Liver (tissue), 9 donors: ENCODE results near the gene KCNIP1. TPM values are rescaled to one million over a fixed set of nuclear protein-coding genes. Genes with fewer than 3 reads are reported as not detected.
A peak's percentile ranks its signal among the peaks of the same experiment; 100 is the strongest.

ENCODE experiments used
- DNase-seq: peaks from one replicate; pipeline ENCODE4 v3.0.0-alpha.2; 2017; ENCODE audit warnings: low spot score
- H3K27ac ChIP-seq, 2 donors: one replicate each; pipeline ENCODE4 v1.7.0; 2013; ENCODE audit warnings: inconsistent platforms in 2 of 2, low read length in 2 of 2, control low read depth in 1 of 2, low read depth in 1 of 2, mild to moderate bottlenecking in 1 of 2
- H3K27me3 ChIP-seq, 4 donors: one replicate each; pipeline versions ENCODE4 v1.6.1 to v1.7.0; 2013; ENCODE audit warnings: low read length in 3 of 4, inconsistent platforms in 1 of 4, mild to moderate bottlenecking in 1 of 4, moderate library complexity in 1 of 4; ENCODE audit not compliant: control insufficient read depth in 4 of 4, insufficient read depth in 4 of 4
- H3K36me3 ChIP-seq, 4 donors: one replicate each; pipeline versions ENCODE4 v1.6.1 to v1.7.0; 2013; ENCODE audit warnings: low read length in 3 of 4, mild to moderate bottlenecking in 3 of 4, low read depth in 1 of 4, moderate library complexity in 1 of 4; ENCODE audit not compliant: control insufficient read depth in 4 of 4, insufficient read depth in 3 of 4
- H3K4me1 ChIP-seq, 4 donors: one replicate each; pipeline versions ENCODE4 v1.6.1 to v1.7.0; 2013; ENCODE audit warnings: low read length in 3 of 4, mild to moderate bottlenecking in 3 of 4, moderate library complexity in 1 of 4; ENCODE audit not compliant: control insufficient read depth in 4 of 4, insufficient read depth in 4 of 4
- H3K4me3 ChIP-seq, 3 donors: one replicate each; pipeline versions ENCODE4 v1.6.1 to v1.7.0; 2013; ENCODE audit warnings: low read length in 3 of 3, control low read depth in 1 of 3, low read depth in 1 of 3, mild to moderate bottlenecking in 1 of 3
- H3K9ac ChIP-seq, 2 donors: one replicate each; pipeline ENCODE4 v1.7.0; 2013; ENCODE audit warnings: low read length in 2 of 2, mild to moderate bottlenecking in 2 of 2, moderate library complexity in 2 of 2, control low read depth in 1 of 2, low read depth in 1 of 2
- H3K9me3 ChIP-seq, 4 donors: one replicate each; pipeline versions ENCODE4 v1.6.1 to v1.7.0; 2013; ENCODE audit warnings: low read length in 3 of 4; ENCODE audit not compliant: control insufficient read depth in 4 of 4
- ATF3 ChIP-seq: IDR thresholded peaks from 2 replicates; pipeline ENCODE4 v1.6.1; 2016; ENCODE audit warnings: antibody characterized with exemption
- CTCF ChIP-seq: fragments of 150-350 bp; IDR thresholded peaks from 2 replicates; pipeline ENCODE4 v1.5.1; 2017; ENCODE audit warnings: improper control_type of control experiment, low read depth, low read length; ENCODE audit not compliant: missing input control
- EGR1 ChIP-seq, 2 donors: IDR thresholded peaks; 2 replicates each; pipeline ENCODE4 v1.6.1; 2016 to 2018; ENCODE audit warnings: antibody characterized with exemption in 2 of 2, low read depth in 2 of 2
- FOXA1 ChIP-seq: IDR thresholded peaks from 2 replicates; pipeline ENCODE4 v1.6.1; 2016; ENCODE audit warnings: antibody characterized with exemption
- FOXA2 ChIP-seq: IDR thresholded peaks from 2 replicates; pipeline ENCODE4 v1.6.1; 2016; ENCODE audit warnings: antibody characterized with exemption
- GABPA ChIP-seq, 2 donors: IDR thresholded peaks in 1 of 2; conservative IDR thresholded peaks in 1 of 2; 2 replicates each; pipeline ENCODE4 v1.6.1; 2016; ENCODE audit warnings: antibody characterized with exemption in 2 of 2, mild to moderate bottlenecking in 1 of 2, moderate library complexity in 1 of 2
- HNF4A ChIP-seq, 2 donors: conservative IDR thresholded peaks; 2 replicates each; pipeline ENCODE4 v1.6.1; 2016; ENCODE audit warnings: antibody characterized with exemption in 2 of 2, mild to moderate bottlenecking in 2 of 2
- JUND ChIP-seq, 2 donors: IDR thresholded peaks; 2 replicates each; pipeline ENCODE4 v1.6.1; 2016; ENCODE audit warnings: antibody characterized with exemption in 2 of 2
- MAX ChIP-seq: IDR thresholded peaks from 2 replicates; pipeline ENCODE4 v1.6.1; 2016; ENCODE audit warnings: antibody characterized with exemption
- NR2F2 ChIP-seq: IDR thresholded peaks from 2 replicates; pipeline ENCODE4 v1.6.1; 2016; ENCODE audit warnings: antibody characterized with exemption
- RAD21 ChIP-seq, 2 donors: IDR thresholded peaks; 2 replicates each; pipeline ENCODE4 v1.6.1; 2016; ENCODE audit warnings: antibody characterized with exemption in 2 of 2, mild to moderate bottlenecking in 2 of 2
- REST ChIP-seq: IDR thresholded peaks from 2 replicates; pipeline ENCODE4 v1.6.1; 2016; ENCODE audit warnings: antibody characterized with exemption, mild to moderate bottlenecking
- RXRA ChIP-seq, 2 donors: IDR thresholded peaks; 2 replicates each; pipeline ENCODE4 v1.6.1; 2017 to 2018; ENCODE audit warnings: antibody characterized with exemption in 2 of 2, mild to moderate bottlenecking in 1 of 2
- SP1 ChIP-seq: IDR thresholded peaks from 2 replicates; pipeline ENCODE4 v1.6.1; 2018; ENCODE audit warnings: antibody characterized with exemption, mild to moderate bottlenecking
- TAF1 ChIP-seq: conservative IDR thresholded peaks from 2 replicates; pipeline ENCODE4 v1.6.1; 2016; ENCODE audit warnings: antibody characterized with exemption, mild to moderate bottlenecking
- YY1 ChIP-seq: IDR thresholded peaks from 2 replicates; pipeline ENCODE4 v1.6.1; 2016; ENCODE audit warnings: antibody characterized with exemption, mild to moderate bottlenecking
- WGBS: extraction: QIAGEN DNeasy Blood & Tissue Kit; methylation state at CpG from one replicate; pipeline ENCODE4 v1.1.7; 2013; 5-methylcytosine and 5-hydroxymethylcytosine counted together
- polyA plus RNA-seq, 2 donors: library from polyadenylated mRNA; stranded (reverse) in 1 of 2; unstranded in 1 of 2; fragments of 200-250 nt in 1 of 2; fragments of >200 nt in 1 of 2; fragmentation: Nextera tagmentation in 1 of 2; extraction: Ambion mirVana in 1 of 2; gene quantifications; one replicate each; pipeline versions ENCODE4 v1.2.1 to v1.2.3, GENCODE V29; 2013 to 2015
- total RNA-seq, 2 donors: library from RNA; depleted of rRNA; stranded (reverse); fragments of >200 nt; gene quantifications; one replicate each; pipeline ENCODE4 v1.2.3, GENCODE V29; 2014
- TF ChIP-seq, protein P1 (sequence below): IDR thresholded peaks from 2 replicates; pipeline ENCODE4 v1.6.1; 2016; ENCODE audit warnings: antibody characterized with exemption
- donor health status: healthy.
- donor health status: healthy.
- donor health status: healthy.
- donor health status: healthy.
- donor health status: healthy.

KCNIP1 gene
- total and polyA plus RNA-seq, 4 donors: 0.08 to 0.23 TPM; not detected in 2

DNA sequence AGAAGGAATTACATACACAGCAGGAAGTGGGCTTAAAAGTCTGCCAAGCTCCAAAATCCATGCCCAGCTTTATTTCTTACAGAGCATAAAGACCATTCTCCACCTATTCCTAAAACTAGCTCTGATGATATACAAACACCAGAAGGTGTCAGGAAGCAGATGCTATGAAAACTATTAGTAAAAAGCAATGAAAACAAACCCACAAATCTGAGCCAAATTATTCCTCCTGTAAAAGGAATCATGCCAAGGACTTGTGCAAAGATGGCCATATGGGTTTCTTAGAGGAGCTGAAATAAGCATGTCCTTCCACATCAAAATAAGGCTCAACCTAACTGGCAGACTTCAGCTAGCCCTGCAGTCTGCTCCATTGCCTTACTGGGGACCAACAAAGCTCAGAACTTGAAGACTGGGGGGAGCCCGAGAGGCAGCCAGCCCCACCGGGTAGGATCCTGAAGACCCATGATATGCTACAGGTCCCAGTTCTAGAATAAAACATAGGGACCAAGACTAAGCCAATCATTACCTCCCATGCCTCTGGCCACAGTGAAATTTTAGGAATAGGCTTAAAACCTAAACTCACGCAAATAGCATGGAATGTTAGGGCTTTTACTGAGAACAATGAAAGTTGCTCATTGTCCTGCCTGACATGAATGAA is 236.9 kb downstream of the KCNIP1 start:
- Histone ChIP-seq H3K4me3 (no peak overlapping the region), H3K9ac (no peak overlapping the region), H3K9me3 (peaks cover 0 to 7% (median 2%) of the 10 kb centered on the region in 4 donors), H3K27me3 (peaks cover 0 to 2% (median 0%) of the 10 kb centered on the region in 4 donors), H3K4me1 (peaks cover 0 to 7% (median 3%) of the 10 kb centered on the region in 4 donors), H3K27ac (no peak overlapping the region), H3K36me3 (no peaks in the 10 kb centered on the region)
- TF ChIP-seq ATF3 (no peak), GABPA (IDR thresholded peaks at IDR 0.05 in 1 of 2, conservative IDR thresholded peaks at IDR 0.05 in 1 of 2) (no peak), SP1 (no peak), RAD21 (IDR thresholded peaks at IDR 0.05) (no peak), JUND (IDR thresholded peaks at IDR 0.05) (no peak), FOXA2 (no peak), NR2F2 (no peak), FOXA1 (no peak), MAX (no peak), RXRA (IDR thresholded peaks at IDR 0.05) (no peak), HNF4A (conservative IDR thresholded peaks at IDR 0.05) (no peak), TAF1 (no peak)
- TF ChIP-seq, protein P1, sequence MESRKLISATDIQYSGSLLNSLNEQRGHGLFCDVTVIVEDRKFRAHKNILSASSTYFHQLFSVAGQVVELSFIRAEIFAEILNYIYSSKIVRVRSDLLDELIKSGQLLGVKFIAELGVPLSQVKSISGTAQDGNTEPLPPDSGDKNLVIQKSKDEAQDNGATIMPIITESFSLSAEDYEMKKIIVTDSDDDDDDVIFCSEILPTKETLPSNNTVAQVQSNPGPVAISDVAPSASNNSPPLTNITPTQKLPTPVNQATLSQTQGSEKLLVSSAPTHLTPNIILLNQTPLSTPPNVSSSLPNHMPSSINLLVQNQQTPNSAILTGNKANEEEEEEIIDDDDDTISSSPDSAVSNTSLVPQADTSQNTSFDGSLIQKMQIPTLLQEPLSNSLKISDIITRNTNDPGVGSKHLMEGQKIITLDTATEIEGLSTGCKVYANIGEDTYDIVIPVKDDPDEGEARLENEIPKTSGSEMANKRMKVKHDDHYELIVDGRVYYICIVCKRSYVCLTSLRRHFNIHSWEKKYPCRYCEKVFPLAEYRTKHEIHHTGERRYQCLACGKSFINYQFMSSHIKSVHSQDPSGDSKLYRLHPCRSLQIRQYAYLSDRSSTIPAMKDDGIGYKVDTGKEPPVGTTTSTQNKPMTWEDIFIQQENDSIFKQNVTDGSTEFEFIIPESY: no peak
- 86% methylated on average over 3 of the region's 3 CpGs for WGBS
- DNase-seq: no peak

DNA sequence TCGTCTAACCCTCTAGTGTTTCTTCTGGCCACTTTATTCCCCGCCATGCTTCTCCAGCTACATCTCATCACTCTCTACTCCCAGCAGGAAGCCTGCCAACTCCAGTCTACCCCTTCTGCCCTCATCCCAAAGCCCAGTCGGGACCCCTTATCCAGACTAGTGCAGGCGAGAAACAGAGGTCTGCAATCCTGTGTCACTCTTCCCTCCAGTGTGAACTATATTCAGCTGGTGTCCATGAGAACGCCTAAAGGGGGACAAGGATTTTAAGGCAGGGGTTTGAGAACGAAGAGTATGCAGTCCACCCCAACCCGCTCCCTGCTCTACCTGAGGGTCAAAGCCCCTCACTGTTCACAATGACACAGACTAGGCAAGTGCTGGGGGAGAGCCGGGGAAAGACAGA is 238.0 kb downstream of the KCNIP1 start:
- DNase-seq: peak; percentile 10
- H3K9ac ChIP-seq: no peak overlapping the region
- no peak overlapping the region for H3K27ac ChIP-seq
- no peaks in the 10 kb centered on the region for H3K9me3 ChIP-seq
- no peaks in the 10 kb centered on the region for H3K36me3 ChIP-seq
- no peak overlapping the region for H3K4me3 ChIP-seq
- peaks cover 0 to 2% (median under 1%) of the 10 kb centered on the region in 4 donors for H3K27me3 ChIP-seq
- H3K4me1 ChIP-seq: peaks cover 0 to 7% (median 3%) of the 10 kb centered on the region in 4 donors
- no peak for TF ChIP-seq GABPA (IDR thresholded peaks at IDR 0.05 in 1 of 2, conservative IDR thresholded peaks at IDR 0.05 in 1 of 2)
- no peak for TF ChIP-seq YY1
- no peak for TF ChIP-seq JUND (IDR thresholded peaks at IDR 0.05)
- TF ChIP-seq CTCF: no peak
- no peak for TF ChIP-seq TAF1
- TF ChIP-seq MAX: no peak
- no peak for TF ChIP-seq FOXA1
- no peak for TF ChIP-seq ATF3
- no peak for TF ChIP-seq RAD21 (IDR thresholded peaks at IDR 0.05)
- no peak for TF ChIP-seq SP1
- no peak for TF ChIP-seq EGR1 (IDR thresholded peaks at IDR 0.05; ENCODE audit: low read depth in 2 of 2)
- TF ChIP-seq HNF4A (conservative IDR thresholded peaks at IDR 0.05): no peak
- TF ChIP-seq, protein P1: no peak
- TF ChIP-seq FOXA2: no peak
- TF ChIP-seq REST: no peak
- TF ChIP-seq NR2F2: no peak
- TF ChIP-seq RXRA (IDR thresholded peaks at IDR 0.05): no peak
- 76% methylated on average over 8 of the region's 8 CpGs for WGBS
